Measurements from ENCODE around the gene ZNF827.

The ZNF827 gene

GRCh38 chr4:145891958-145892357 lies 46.7 kb downstream of the ZNF827 start:
- no peak for DNase-seq (ENCODE audit: low read depth in 3 of 3)

GRCh38 chr4:145890689-145891088 lies 47.9 kb downstream of the ZNF827 start:
- no peak for DNase-seq (ENCODE audit: low read depth in 3 of 3)

GRCh38 chr4:145888393-145888792 lies 50.2 kb downstream of the ZNF827 start:
- DNase-seq (ENCODE audit: low read depth in 3 of 3): no peak

GRCh38 chr4:145887241-145887991 lies 51.2 kb downstream of the ZNF827 start:
- DNase-seq (ENCODE audit: low read depth in 3 of 3): no peak

GRCh38 chr4:145886871-145887240 lies 51.8 kb downstream of the ZNF827 start:
- DNase-seq (ENCODE audit: low read depth in 3 of 3): no peak

- no peak for DNase-seq (ENCODE audit: low read depth in 3 of 3)
These were observed 53.0 kb downstream of the ZNF827 start for GRCh38 chr4:145885666-145886065.

- no peak for DNase-seq (ENCODE audit: low read depth in 3 of 3)
These were observed 53.8 kb downstream of the ZNF827 start for GRCh38 chr4:145884775-145885174.

- no peak for DNase-seq (ENCODE audit: low read depth in 3 of 3)
These were observed 55.4 kb downstream of the ZNF827 start for GRCh38 chr4:145883101-145883694.

- no peak for DNase-seq (ENCODE audit: low read depth in 3 of 3)
These were observed 56.0 kb downstream of the ZNF827 start for GRCh38 chr4:145882604-145883003.

- DNase-seq (ENCODE audit: low read depth in 3 of 3): no peak
These were observed 56.6 kb downstream of the ZNF827 start for GRCh38 chr4:145881989-145882388.

GRCh38 chr4:145881576-145881975 lies 57.0 kb downstream of the ZNF827 start:
- DNase-seq (ENCODE audit: low read depth in 3 of 3): no peak

GRCh38 chr4:145880355-145880960 lies 58.2 kb downstream of the ZNF827 start:
- no peak for DNase-seq (ENCODE audit: low read depth in 3 of 3)

- no peak for DNase-seq (ENCODE audit: low read depth in 3 of 3)
These were observed 59.0 kb downstream of the ZNF827 start for GRCh38 chr4:145879598-145879997.

- DNase-seq (ENCODE audit: low read depth in 3 of 3): no peak
These were observed 59.9 kb downstream of the ZNF827 start for GRCh38 chr4:145878501-145879435.

GRCh38 chr4:145876531-145877180 lies 62.0 kb downstream of the ZNF827 start:
- no peak for DNase-seq (ENCODE audit: low read depth in 3 of 3)

GRCh38 chr4:145873901-145874300 lies 64.7 kb downstream of the ZNF827 start:
- DNase-seq (ENCODE audit: low read depth in 3 of 3): no peak

GRCh38 chr4:145871209-145871608 lies 67.4 kb downstream of the ZNF827 start:
- DNase-seq (ENCODE audit: low read depth in 3 of 3): no peak

GRCh38 chr4:145870155-145871020 lies 68.2 kb downstream of the ZNF827 start:
- no peak for DNase-seq (ENCODE audit: low read depth in 3 of 3)

- no peak for DNase-seq (ENCODE audit: low read depth in 3 of 3)
These were observed 69.8 kb downstream of the ZNF827 start for GRCh38 chr4:145868637-145869409.

- no peak for DNase-seq (ENCODE audit: low read depth in 3 of 3)
These were observed 71.2 kb downstream of the ZNF827 start for GRCh38 chr4:145867406-145867805.

Measured in stimulated activated CD4-positive, alpha-beta T cell treated with anti-CD3 and anti-CD28 coated beads, TNF-alpha, amount 100 ng/mL, for 24 hours (primary cell).